Measurements from ENCODE around the gene R3HDM2.
A peak's percentile ranks its signal among the peaks of the same experiment; 100 is the strongest.
"Not testable (repeated sequence)": the region's sequence is repeated elsewhere in the genome, so short reads cannot be mapped to it uniquely, and the experiment has no call there.

R3HDM2 gene

GRCh38 chr12:57320639-57321038 lies 110.2 kb downstream of the R3HDM2 start:
- DNase-seq: no peak

DNA sequence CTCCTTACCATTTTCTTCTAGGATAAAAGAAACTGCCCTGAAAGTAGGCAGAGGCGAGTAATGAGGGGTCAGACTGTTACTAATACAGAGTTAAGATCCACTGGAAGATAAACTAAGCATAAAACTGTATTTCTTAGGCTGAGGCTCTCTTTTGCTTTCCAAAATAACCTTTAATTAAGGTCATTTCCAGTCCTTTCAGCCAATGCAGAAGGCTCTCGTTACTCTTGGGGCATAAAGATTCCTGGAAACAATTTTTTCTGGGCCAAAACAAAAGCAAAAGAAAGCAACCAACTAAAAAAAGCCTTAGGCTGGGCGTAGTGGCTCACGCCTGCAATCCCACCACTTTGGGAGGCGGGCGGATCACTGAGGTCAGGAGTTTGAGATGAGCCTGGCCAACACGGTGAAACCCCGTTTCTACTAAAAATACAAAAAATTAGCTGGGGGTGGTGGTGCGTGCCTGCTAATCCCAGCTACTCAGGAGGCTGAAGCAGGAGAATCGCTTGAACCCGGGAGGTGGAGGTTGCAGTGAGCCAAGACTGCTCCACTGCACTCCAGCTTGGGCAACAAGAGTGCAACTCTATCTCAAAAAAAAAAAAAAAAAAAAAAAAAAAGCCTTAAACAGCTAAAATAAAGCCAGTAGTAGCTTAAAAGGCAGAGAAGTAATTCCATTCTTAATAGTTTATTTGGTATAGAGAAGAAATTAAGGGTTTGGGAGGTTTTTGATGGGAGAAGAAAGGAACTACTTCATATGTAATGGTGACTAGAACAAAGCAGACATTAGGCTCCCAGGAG lies 111.0 kb downstream of the R3HDM2 start:
- DNase-seq: no peak

DNA sequence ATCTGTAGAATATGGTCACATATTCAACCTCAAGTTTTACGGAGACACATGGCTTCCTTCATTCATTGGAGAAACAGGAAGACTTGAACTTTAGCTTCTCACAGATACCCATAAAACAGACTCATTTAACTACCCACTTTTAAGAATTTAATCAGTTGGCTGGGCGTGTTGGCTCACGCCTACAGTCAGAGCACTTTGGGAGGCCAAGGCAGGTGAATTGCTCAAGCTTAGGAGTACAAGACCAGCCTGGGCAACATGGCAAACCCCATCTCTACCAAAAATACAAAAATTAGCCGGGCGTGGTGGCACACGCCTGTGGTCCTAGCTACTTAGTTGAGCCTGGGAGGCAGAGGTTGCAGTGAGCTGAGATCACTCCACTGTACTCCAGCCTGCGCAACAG lies 115.2 kb downstream of the R3HDM2 start:
- no peak for DNase-seq

GRCh38 chr12:57312287-57312686 lies 118.6 kb downstream of the R3HDM2 start:
- DNase-seq: not testable (repeated sequence)

DNA sequence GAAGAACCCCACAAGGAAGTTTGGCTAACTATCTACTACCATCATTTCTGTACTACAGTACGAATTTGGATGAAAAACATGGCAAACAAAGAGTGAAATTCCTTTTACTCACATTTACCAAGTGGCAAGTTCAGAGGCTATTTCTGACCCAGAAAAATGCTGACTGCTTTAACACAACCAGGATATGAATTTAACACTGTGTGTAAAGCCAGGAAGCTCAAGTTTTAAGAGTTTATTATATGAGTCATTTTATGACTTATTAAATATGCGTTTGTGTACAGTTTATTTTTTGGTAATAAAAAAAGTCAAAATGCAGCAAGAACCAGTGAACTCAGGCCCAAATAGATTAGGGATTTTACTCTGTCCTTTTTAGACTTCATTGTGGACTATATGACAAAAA lies 121.4 kb downstream of the R3HDM2 start:
- no peak for DNase-seq

GRCh38 chr12:57300961-57301584 lies 129.8 kb downstream of the R3HDM2 start:
- DNase-seq: no peak

- DNase-seq: no peak
Observed at GRCh38 chr12:57299514-57300016, 131.3 kb downstream of the R3HDM2 start.

- no peak for DNase-seq
Observed at GRCh38 chr12:57296291-57296690, 134.6 kb downstream of the R3HDM2 start.

DNA sequence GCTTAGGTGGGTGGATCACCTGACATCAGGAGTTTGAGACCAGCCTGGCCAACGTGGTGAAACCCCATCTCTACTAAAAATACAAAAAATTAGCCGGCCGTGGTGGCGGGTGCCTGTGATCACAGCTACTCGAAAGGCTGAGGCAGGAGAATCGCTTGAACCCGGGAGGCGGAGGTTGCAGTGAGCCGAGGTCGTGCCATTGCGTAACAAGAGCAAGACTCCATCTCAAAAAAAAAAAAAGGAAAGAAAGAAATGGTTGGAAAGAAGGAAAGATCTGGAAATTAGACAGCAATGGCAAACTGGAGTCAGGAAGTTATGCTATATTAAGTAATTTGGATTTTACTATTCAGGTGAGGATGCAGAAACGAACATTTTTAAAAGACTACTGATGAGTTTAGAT lies 148.8 kb downstream of the R3HDM2 start:
- DNase-seq: not testable (repeated sequence)

DNA sequence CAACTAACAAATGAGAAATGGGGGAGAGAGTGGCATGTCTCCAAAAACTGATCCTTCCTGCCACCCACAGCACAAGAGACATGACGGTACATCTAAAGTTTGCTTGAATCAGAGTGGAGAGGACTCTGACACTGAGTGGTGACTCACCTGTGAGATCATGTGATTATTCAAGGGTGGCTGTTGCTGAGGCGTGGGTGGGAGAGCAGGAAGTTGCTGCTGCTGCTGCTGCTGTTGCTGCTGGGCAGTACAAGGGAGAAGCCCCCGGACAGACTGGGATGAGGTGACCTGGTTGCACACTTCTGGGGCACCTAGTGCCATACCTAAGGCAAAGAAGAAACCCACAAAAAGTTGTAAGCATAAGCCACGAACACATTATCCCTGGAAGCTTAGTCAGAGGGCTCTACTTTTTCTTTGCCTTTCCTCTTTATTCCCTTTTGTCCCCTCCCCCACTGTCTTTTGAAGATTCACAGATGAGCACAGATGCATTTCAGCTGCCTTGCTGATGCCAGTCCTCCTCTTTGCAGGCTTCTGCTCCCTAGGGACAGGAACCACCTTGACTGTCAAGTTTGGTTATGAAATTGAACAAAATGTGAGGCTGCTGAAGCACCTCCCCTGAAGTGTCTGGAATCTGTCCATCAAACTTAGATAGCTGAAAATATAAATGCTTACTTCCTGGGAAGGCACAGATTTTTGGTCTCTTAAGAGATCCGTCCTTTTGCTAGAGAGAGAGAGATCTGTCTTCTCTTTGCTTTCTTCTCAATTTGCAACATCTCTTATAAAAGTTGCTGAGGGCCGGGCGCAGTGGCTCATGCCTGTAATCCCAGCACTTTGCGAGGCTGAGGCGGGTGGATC lies 150.4 kb downstream of the R3HDM2 start:
- DNase-seq: peak; percentile 73

DNA sequence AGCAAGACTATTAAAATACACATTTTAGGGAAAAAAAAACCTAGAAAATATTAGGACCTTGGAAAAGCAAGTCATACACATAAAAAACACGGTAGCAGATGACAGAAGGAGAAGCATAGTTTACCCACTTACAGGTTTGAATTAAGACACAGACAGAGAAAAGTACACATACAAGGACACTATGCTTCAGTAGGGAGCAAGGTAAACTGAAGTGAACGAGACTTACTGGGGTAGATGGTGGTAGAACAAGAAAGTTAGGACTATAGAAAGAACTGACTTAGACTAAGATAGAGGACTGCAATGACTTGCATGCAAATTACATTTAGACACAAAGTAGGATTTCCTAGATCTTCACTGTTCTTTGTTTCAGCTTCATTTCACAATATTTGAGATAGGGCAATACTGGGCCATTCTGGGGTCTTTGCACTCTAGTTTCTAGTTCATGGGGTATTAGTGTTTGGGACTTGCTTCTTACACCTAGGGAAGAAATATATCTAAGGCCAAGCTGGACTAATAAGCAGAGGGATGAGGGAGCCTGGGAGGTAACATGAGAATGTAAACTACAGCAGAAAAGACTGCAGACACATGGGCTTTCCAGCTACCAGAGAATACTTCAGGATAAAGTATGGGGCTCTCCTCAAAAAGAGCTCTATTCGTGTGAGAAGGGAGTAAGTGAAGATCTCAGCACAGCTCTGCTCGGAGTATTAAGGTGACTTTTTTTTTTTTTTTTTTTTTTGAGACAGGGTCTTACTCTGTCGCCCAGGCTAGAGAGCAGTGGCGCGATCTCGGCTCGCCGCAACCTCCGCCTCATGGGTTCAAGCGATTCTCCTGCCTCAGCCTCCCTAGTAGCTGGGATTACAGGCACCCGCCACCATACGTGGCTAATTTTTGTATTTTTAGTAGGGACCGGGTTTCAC lies 152.1 kb downstream of the R3HDM2 start:
- DNase-seq: no peak

GRCh38 chr12:57276935-57277563 lies 153.8 kb downstream of the R3HDM2 start:
- DNase-seq: no peak

- DNase-seq: not testable (repeated sequence)
Observed at GRCh38 chr12:57276233-57276632, 154.6 kb downstream of the R3HDM2 start.

- no peak for DNase-seq
Observed at GRCh38 chr12:57273516-57273915, 157.3 kb downstream of the R3HDM2 start.

GRCh38 chr12:57272337-57273151 lies 158.3 kb downstream of the R3HDM2 start:
- no peak for DNase-seq

- no peak for DNase-seq
Observed at GRCh38 chr12:57270966-57271470, 159.8 kb downstream of the R3HDM2 start.

GRCh38 chr12:57268264-57268663 lies 162.6 kb downstream of the R3HDM2 start:
- DNase-seq: no peak

- no peak for DNase-seq
Observed at GRCh38 chr12:57266681-57267080, 164.2 kb downstream of the R3HDM2 start.

DNA sequence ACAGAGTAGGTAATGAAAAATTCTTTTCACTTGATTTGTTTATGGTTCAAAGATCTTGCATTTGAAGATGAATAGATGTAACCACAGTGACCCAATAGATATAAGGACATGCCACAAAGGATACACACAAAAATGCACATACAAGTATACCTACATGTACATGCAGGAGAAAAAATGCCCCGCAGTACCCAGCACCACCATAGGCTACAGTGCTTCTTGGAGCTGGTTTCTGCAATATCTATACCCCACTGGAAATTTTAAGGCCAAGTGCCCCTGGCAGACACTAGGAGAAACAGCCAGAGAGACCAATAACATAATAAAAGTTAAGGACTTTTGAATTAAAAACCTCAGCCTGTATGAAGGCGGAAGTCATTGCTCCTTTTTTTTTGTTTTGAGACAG lies 167.7 kb downstream of the R3HDM2 start:
- no peak for DNase-seq

- no peak for DNase-seq
Observed at GRCh38 chr12:57262126-57262822, 168.6 kb downstream of the R3HDM2 start.
